HFF-Myc (cell line): ENCODE results near the gene DUSP23.

ENCODE experiments used
- DNase-seq: peaks from one replicate; pipeline ENCODE4 v3.0.0-alpha.2; 2011; ENCODE audit warnings: low read depth; ENCODE audit errors: extremely low read depth
- H3K4me3 ChIP-seq: replicated peaks from 2 replicates; pipeline ENCODE4 v1.5.1; 2011; ENCODE audit warnings: low read depth, mild to moderate bottlenecking, control low read depth, low read length
- CTCF ChIP-seq: IDR thresholded peaks from 2 replicates; pipeline ENCODE4 v1.5.1; 2012; ENCODE audit warnings: mild to moderate bottlenecking, low read depth, low read length, control low read depth; ENCODE audit errors: missing control alignments

Gene DUSP23

GRCh38 chr1:159781992-159782391 is 1.2 kb downstream of the DUSP23 start:
- no peak for TF ChIP-seq CTCF
- peak overlapping the region; percentile 56; the same call in 1 of the 2 replicates for H3K4me3 ChIP-seq
- DNase-seq: no peak

GRCh38 chr1:159783724-159784123 is 3.0 kb downstream of the DUSP23 start:
- H3K4me3 ChIP-seq: no peak overlapping the region
- no peak for TF ChIP-seq CTCF
- no peak for DNase-seq

GRCh38 chr1:159786465-159786864 is 5.7 kb downstream of the DUSP23 start:
- DNase-seq: no peak
- TF ChIP-seq CTCF: no peak
- no peak overlapping the region for H3K4me3 ChIP-seq

- no peak for DNase-seq
- no peak overlapping the region for H3K4me3 ChIP-seq
- TF ChIP-seq CTCF: no peak
These were observed 6.2 kb downstream of the DUSP23 start for GRCh38 chr1:159786966-159787365.

- H3K4me3 ChIP-seq: no peak overlapping the region
- TF ChIP-seq CTCF: peak; percentile 51
- no peak for DNase-seq
These were observed 9.6 kb downstream of the DUSP23 start for GRCh38 chr1:159790237-159790917.

- no peak for TF ChIP-seq CTCF
- no peak for DNase-seq
- no peak overlapping the region for H3K4me3 ChIP-seq
These were observed 10.3 kb downstream of the DUSP23 start for GRCh38 chr1:159791031-159791430.

GRCh38 chr1:159791461-159791860 is 10.7 kb downstream of the DUSP23 start:
- no peak for DNase-seq
- TF ChIP-seq CTCF: no peak
- no peak overlapping the region for H3K4me3 ChIP-seq
